GM12875 (cell line): ENCODE measurements around the gene NGB.

ENCODE experiments used
- H3K4me3 ChIP-seq: one replicate; pipeline ENCODE4 v1.5.1; 2011; ENCODE audit warnings: low read depth, low read length, control low read depth
- TF ChIP-seq, protein P1 (sequence below): IDR thresholded peaks from 2 replicates; pipeline ENCODE4 v1.5.1; 2011; ENCODE audit warnings: low read depth, mild to moderate bottlenecking, control low read depth, inconsistent platforms, low read length, moderate library complexity, borderline replicate concordance; ENCODE audit not compliant: insufficient read depth

Gene NGB

DNA sequence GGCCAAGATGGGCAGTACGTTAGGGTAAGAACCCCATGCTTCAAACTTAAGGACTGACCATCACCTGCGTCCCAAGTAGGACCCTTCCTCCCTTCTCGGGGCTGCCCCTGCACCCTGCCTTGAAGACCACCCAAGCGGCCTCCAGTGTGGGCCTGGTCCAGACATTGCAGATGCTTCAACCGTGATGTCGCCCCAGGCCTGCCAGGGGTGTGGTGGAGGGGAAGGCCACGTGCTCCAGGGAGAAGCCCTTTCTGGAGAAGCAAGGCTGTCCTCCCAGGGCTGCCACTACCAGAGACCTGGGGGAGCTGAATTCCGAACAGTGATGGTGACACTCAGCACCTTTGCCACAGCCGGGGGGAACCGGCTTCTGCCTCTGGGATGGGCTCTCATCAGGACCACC is 13.3 kb downstream of the NGB start:
- H3K4me3 ChIP-seq: no peak overlapping the region
- TF ChIP-seq, protein P1, sequence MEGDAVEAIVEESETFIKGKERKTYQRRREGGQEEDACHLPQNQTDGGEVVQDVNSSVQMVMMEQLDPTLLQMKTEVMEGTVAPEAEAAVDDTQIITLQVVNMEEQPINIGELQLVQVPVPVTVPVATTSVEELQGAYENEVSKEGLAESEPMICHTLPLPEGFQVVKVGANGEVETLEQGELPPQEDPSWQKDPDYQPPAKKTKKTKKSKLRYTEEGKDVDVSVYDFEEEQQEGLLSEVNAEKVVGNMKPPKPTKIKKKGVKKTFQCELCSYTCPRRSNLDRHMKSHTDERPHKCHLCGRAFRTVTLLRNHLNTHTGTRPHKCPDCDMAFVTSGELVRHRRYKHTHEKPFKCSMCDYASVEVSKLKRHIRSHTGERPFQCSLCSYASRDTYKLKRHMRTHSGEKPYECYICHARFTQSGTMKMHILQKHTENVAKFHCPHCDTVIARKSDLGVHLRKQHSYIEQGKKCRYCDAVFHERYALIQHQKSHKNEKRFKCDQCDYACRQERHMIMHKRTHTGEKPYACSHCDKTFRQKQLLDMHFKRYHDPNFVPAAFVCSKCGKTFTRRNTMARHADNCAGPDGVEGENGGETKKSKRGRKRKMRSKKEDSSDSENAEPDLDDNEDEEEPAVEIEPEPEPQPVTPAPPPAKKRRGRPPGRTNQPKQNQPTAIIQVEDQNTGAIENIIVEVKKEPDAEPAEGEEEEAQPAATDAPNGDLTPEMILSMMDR: no peak

DNA sequence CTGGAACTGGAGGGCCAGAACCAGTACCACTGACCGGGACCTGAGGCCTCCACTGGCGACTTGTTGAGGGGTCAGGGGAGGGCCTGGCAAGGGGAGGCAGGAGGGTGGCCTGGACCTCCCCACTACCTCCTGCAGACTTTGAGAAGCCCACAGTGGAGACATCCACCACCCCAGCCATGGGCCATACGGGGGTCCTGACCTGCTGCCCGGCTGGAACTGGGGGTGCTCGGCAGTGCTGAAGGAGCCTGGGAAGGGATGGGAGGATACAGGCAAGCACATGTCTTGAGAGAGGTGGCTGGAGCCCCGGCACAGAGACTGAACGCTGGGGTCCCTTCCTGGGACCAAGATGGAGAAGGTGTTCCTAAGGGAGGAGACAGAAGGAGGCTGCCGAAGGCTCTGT is 14.3 kb downstream of the NGB start:
- TF ChIP-seq, protein P1: no peak
- H3K4me3 ChIP-seq: no peak overlapping the region

DNA sequence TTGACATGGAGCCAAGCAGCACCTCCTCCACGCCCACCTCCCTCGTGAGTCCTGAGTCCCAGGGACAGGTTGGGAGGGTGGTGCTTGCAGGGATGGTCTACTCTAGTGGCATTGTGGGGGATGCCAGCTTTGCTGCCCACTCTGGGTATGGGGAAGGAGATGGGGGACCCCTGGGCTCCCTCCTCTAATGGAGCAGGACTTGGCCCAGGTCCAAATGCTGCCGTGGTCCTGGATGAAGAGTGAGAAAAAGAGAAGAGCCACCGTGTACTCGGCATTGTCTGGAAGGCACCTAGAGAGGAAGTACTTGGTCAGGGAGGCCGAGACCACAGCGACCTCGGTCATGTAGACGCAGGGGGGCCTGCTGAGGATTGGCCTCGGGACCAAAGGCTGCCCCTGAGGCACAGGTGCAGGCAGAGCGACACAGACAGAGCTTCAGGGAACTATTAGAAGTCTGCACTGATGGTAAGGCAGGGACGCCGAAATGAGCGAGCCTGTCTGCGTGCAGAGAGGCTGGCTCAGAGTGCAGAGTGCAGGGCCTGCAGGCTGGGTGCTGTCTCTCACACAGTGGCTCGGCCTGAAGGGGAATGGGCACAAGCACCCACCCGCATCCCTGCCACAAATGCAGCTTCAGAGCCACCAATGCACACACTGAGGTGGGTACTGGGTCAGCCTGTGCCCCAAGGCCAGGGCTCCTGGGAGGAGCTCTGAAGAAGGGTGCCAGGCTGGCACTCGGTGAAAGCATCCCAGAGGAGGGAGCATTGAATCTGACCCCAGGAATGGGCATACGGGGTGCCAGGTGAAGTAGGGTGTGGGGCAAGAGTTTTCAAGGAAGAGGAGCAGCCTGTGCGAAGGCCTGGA is 17.4 kb downstream of the NGB start:
- no peak overlapping the region for H3K4me3 ChIP-seq
- TF ChIP-seq, protein P1: no peak

DNA sequence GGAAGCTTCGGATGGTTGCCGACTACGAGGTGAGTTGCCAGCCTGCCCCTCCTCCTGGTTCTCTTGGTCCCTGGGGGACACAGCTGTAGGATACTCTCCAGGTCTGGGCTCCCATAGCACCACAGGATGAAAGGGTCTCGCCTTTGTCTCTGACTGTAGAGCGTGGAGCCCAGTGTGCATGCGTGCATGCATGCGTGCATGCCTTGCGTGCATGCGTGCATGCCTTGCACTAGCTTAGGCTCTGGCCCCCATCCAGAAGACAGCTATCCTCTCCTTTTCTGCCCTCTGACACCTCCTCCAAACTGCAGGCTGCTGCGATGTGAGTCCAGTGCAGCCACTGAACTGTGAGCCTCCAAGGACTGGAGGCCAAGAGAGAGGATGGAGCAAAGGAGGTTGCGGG is 19.1 kb downstream of the NGB start:
- no peak overlapping the region for H3K4me3 ChIP-seq
- TF ChIP-seq, protein P1: no peak

DNA sequence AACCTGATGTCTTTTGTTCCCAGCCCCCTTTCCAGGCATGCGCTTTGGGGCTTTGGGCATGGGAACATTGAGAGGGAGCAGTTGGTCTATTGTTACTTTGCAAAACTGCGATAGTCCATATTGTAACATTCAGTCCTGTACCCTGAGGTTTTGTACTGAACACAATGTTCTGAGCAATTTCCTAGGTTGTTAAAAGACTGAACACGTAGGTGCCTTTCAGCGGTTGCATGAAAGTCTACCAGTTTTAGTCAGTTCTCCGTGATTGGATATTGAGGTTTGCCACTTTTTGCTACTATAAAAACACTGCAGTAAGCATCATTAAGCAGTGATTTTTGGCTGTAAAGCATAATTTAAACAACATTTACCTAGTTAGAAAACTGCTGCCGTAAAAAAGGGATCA is 20.1 kb downstream of the NGB start:
- TF ChIP-seq, protein P1: no peak
- no peak overlapping the region for H3K4me3 ChIP-seq

DNA sequence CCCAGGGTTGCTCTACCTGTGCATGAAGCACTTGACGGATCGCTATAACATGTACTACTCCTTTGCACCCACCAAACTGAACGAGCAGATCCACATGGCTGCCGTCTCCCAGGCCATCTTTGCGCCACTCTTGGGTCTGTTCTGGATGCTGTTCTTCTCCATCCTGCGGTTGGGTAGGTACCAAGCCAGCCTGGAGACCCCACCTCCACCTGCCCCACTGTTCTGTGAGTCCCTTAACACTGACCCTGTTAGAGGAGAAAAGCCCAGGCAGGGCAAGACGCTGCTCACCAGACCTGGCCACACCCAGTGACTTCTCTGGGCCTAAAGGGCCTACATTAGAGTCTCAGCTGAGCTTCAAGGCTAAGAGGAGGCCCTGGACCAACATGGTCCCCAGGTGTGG is 21.7 kb downstream of the NGB start:
- no peak overlapping the region for H3K4me3 ChIP-seq
- TF ChIP-seq, protein P1: no peak

DNA sequence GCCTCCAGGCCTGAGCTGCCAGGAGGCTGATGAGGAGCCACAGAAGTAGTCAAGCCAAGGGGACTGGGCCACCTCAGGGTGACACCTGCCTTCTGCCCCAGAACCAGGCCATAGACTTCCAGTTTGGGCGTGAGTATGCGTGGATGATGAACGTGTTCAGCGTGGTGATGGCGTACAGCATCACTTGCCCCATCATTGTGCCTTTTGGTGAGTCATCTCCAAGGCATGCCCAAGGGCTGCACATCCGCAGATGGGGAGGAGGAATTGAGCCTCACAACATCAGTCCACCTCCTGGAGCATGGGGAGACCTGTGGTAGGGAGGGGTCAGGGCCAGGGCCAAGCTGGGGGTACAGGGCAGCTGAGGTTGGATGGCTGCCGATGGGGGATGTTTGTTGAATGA is 22.3 kb downstream of the NGB start:
- TF ChIP-seq, protein P1: no peak
- H3K4me3 ChIP-seq: no peak overlapping the region
